ENCODE data around the gene EXOG.

Gene EXOG

DNA sequence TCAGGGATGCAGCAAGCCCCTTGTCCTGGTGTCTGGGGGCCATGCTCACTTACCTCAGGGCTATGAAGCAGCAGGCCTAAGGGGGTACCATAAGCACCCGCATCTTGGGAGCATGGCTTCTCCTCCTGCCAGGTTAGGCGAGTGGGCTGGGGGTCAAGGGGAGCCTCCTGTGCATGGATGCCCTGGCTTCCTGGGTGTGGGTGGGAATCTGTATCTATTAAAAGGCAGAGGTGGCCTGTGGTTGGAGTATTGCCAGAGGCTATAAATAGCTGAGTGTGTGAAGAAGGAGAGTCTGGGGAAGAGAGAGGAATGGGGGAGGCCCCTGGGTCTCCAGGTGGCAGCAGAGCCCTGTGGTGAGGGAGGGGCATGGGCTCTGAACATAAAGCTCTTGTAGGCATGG, 22.9 kb upstream of the EXOG start:
- no peak for DNase-seq

DNA sequence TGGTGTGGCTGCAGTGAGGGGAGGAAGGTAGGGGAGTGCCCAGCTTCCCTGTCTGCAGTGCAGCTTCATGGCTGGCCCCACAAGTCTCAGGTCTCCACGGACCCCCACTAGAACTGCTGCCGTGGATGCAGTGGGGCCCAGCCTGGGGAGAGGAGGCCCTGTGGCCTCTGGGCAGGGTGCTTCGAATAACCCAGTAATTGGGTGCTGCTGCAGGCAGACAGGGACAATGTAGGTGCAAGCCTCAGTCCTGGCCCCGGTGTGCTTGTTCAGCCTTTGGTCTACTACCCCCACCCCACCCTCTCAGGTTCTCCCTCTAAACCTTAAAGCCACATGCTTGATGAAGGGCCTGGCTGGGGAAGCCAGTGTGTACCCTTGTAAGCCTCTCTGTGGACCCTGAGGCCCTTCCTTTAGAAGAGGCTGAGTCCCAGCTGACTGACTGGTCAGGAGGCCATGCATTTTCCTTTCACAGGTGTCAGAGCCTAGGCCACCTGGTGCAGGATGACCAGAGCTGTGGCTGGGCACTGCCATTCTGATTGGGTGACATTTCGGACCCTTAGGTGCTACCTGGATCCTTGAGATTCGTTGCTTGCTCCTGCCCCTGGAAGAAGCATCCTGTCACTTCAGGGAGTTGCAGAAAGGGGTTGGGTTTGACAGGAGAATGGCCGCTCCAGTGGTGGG, 21.1 kb upstream of the EXOG start:
- no peak for DNase-seq

DNA sequence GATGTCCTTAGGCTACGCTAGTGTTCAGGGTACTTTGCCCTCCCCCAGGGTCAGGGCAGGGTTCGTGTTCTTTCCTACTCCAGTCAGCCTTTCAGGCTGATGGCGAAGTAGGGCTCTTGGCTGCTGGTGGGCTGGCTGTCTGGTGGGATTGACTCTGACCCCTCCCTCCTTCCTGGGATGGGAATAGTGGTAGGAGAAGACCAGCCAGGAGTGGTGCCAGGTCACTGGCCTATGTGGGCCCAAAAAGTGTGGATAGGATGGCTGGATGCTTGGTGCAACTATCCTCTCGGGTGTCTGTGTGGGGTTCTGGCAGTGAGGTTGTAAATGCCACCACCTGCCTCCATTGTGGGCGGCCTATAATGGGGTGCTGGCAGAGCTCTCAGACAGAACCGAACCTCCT, 20.4 kb upstream of the EXOG start:
- no peak for DNase-seq

DNA sequence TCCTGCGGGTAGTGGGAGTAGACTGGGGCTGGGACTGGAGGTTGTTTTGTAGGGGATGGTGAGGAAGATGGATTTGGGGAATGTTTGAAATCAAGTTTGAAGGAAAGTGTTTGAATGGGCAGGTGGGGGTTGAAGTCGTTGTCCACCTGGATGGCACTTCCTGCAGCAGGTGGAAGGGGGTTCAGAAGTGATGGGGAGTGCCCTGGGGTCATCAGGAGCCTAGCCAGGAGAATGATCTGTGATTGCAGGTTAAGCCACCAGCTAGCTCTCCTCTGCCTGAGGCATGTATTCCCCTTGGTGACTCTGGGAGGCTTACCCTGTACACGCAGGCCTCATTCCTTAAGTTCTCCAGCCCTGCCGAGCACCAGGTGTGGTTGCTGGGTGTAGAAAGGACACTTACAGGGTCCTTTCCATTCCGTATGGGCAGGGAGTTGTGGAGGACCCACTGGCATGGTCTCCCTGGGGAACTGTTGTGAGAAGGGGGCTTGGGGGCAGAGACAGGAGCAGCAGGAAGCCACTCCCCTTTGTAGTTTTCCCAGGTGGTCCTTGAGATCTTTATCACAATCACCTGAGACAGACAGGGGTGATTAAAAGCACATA, 19.9 kb upstream of the EXOG start:
- DNase-seq = no peak

DNA sequence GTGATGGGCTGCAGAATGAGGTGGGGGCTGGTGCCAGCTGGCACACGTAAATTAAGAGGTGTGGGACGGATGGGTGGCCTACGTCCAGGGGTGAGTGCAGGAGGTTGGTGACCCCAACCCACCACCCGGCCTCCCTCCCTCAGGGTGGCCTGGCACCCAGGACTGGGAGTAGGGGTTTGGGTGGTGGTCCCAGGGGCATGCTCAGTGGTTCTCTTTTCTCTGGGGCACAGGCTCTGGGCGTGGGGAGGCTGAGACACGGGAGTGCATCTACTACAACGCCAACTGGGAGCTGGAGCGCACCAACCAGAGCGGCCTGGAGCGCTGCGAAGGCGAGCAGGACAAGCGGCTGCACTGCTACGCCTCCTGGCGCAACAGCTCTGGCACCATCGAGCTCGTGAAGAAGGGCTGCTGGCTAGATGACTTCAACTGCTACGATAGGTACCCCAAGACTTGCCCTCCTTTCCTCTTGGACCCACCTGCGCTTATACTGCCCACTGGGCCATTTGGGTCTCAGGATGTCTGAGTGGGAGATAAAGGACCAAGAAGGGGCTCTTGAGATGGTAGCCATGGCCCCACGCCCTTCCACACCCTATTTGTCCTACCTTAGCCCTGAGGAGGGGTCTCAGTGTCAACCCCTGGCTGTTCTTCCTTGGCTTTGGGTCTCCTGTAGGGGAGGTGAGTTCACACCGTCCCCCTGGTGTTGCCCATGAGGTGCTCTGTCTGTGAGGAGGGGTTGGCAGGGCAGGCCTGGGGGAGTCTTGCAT, 18.9 kb upstream of the EXOG start:
- DNase-seq = no peak

DNA sequence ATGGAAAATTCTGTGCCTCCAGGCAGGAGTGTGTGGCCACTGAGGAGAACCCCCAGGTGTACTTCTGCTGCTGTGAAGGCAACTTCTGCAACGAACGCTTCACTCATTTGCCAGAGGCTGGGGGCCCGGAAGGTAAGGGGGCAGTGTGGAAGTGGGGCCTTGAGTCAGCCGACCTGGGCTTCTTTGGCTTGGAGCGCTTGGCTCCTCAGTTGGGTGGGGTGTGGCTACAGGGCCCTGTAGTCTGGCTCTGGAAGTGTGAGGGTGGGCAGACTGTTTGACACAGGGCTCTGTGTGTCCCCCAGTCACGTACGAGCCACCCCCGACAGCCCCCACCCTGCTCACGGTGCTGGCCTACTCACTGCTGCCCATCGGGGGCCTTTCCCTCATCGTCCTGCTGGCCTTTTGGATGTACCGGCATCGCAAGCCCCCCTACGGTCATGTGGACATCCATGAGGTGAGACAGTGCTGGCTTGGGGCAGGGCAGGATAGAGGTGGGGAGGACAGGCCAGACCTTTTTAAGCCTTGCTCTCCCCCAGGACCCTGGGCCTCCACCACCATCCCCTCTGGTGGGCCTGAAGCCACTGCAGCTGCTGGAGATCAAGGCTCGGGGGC, 18.2 kb upstream of the EXOG start:
- no peak for DNase-seq

DNA sequence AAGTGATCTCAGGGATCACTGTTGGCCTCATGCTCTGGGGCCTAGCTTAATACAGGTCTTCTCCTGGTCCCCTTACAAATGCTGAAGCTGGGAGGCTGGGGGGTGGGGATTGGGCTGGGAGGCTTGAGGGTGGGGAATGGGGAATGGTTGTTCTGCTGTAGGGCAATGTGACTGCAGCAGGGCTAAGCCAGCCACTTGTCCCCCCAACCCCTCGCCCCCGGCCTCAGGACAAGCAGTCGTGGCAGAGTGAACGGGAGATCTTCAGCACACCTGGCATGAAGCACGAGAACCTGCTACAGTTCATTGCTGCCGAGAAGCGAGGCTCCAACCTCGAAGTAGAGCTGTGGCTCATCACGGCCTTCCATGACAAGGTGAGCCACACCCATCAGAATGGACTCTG, 17.2 kb upstream of the EXOG start:
- no peak for DNase-seq

DNA sequence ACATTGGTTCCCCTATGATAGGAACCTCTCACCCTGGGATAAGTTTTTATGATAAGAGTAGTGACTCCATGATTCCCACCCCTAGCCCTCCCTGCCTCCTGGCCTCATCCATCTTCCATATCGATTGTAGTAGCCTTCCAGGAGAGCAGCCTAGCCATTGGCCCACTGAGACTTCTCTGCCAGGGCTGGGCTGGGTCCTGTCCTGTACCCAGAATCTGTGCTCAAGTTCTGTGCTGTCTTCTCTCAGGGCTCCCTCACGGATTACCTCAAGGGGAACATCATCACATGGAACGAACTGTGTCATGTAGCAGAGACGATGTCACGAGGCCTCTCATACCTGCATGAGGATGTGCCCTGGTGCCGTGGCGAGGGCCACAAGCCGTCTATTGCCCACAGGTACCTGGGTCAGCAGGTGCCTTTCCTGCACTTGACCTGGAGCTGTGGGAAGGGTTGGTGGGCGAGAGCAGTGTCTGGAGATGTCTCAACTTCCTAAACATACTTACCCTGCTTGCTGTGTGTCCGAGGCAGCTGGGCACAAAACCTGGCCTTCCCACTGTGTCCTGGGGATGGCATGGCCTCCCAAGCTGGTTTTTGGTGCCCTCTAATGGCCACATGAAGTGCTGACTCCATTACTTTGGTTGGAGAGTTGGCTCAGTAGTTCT, 16.6 kb upstream of the EXOG start:
- DNase-seq = peak; percentile 23 to 48

DNA sequence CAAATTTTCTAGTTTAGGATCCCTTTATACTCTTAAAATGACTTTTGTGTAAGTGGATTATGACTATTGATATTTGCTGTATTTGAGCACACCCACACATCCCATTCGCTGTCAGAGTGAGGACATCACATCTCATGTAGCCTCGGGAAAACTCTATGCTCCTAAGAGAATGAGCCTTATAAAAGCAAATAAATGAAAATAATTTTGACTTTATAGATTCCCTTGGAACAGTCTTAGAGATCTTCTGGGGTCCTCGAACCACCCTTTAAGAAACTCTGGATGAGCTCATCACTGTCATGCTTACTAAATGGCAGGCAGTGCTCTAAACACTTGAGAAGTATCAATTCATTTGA, 16.1 kb upstream of the EXOG start:
- no peak for DNase-seq

DNA sequence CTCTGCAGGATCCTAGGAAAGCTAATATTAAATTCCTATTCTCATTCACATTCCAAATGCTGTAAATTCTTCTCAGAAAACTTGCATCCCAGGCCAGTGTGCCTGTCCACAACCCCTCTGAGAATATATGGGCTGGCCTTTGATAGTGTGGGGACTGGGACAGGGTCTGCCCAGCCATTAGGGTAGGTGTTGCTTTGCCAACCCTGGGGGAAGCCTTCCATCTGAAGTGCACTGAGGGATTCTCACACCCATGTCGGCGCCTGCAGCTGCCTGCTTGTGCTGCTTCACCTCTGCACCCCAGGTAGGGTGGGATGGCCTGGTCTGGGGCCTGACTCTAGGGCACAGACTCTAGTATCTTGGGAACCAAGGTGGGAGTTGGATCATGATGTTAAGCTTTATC, 15.2 kb upstream of the EXOG start:
- DNase-seq = no peak

DNA sequence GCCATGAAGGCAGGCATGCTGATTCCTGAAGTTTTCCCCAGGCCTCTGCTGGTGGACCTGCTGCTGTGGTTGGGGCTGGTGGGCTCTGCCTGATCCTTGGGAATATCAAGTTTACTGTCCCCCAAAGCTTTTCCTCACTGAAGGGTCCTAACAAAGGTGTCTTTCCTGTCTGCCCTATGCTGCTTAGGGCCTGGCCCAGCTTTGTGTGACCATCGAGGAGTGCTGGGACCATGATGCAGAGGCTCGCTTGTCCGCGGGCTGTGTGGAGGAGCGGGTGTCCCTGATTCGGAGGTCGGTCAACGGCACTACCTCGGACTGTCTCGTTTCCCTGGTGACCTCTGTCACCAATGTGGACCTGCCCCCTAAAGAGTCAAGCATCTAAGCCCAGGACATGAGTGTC, 13.2 kb upstream of the EXOG start:
- no peak for DNase-seq

DNA sequence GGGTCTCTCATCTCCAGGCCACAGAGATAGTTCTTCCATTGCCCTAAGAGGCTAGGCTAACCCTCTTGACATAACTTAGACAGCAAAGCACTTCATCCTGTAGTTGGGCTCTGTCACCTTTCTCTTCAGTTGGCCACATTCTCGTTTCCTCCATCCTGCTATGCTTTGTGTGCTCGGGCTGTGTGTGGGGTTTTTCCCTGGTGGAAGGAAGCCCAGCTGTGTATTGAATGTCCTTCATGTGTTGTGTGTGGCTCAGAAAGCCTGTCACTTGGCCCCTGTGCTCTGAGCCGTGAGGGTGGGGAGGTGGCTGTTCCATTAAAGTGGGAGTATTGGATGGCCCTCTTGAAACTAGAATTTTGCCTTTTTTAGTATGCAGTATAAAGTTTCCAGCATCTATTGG, 8.8 kb upstream of the EXOG start:
- DNase-seq = no peak

DNA sequence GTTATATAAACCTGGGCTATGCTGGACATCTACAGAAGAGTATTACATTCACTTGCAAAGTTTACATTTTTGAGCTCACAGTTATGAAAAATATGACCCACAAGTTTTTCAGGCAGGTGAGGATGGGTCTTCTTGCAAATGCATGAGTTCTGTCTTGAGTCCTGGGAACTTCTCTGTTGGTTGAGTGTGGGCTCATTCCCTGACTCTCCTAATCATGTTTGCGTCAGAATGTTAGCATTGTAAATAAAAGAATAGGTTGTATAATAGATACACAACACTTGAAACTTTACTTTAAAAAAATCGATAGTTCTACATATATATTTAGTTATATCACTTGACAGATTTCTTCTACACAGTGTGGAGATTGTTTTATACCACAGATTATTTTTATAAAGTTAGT, 7.2 kb upstream of the EXOG start:
- no peak for DNase-seq

DNA sequence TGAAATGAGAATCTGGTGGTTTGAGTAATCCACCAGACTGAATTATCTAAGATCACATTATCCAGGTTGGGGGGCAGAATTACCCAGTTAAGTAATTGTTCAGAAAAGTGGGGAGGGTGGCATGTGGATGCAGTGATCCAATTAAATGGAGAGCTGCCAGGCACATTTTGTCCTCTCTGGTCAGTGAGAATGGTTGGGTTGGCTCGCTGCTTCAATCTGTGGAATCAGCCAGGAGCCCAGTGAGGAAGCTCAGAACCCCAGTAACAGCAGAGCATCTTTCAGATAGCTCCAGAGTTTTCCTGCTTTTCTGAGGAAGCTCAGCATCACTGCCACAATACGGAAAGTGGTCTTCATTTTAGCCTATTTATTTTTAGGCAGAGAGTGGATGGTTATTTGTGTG, 6.4 kb upstream of the EXOG start:
- no peak for DNase-seq

DNA sequence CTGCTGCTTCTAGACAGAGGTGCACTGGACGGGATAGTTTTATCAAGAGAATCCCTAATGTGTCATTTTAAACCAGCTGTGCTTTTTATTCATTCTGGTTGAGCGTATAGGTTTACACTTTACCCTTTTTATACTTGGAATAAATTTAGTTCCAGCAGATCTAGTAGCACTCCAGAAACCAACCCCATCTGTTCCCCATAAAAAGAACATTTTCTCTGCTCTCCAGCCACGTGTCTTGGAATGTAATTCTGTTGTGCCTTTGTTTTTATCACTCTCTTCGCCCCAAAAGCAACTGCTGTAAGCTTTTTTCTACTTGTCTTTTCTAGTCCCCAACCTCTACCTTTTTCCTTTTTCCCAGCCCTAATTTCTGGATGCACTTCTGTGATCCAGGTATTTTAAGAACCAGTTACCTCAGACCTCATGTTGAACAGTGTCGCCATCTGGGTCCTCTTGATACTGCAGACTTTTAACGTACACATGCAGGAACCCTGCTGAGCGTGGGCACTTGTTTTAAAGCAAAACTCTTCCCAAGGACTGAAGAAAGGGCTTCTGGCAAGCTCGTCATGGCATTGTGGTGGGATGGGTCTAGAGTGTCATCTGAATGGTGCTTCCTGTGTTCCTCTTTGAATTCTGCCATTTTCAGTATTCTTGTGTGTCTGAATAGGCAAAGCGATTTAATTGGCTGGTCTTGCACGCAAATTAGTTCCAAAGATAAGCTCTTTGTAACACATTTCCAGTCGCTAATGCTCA, 5.7 kb upstream of the EXOG start:
- DNase-seq = no peak

DNA sequence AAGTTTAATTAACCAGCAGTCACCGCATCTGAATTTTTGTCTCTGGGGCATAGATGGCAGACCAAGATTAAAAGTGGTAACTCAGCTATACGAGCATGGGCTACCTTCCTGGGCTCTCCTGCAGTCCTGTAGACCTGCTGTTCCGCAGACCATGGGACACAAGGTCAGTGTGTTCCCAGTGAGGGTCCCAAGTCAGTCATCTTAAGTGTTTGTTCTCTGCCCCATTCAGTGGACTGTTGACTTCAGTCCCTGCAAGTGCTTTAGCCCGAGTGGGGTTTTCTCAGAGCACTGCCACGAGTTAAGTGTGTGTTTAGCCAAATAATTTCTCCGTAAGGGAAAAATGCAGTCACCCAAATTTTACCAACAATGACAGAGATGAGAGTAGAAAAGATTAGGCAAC, 4.9 kb upstream of the EXOG start:
- DNase-seq = no peak

DNA sequence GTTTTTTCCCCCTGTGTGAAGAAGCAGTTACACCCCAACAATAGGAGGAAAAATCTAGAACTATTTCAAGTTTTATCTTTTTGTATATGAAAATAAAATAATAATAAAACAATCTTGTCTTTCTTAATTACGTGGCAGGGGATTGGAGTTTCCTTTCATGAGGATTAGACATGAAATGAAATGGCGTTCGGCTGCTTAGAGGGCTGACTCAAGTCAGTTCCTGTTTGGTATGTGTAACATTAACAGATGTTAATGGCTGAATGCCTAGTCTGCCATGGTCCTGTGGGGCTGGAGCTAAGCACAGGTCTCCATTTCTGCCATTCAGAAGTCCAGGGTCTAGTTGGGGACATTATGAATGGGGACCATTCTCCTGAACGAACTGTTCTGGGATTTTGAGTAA, 3.1 kb upstream of the EXOG start:
- DNase-seq = no peak

DNA sequence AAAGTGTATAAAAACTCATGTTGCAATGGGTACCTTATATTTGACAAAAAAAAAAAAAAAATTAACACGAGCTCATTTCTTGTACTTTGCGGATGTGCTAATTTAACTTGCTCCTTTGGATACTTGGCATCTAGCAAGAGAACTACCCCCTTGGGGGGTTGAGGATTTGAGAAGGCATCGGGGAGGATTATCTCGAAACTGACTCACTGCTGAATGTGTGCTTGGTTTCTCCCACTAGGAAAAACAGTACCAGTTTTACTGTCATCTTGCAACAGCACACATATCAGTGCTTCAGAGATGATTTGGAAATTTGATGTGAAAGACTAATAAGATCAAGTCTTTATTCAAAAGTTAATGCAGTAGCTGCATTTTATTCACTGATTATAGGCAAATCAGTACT, 891 bp downstream of the EXOG start:
- no peak for DNase-seq

DNA sequence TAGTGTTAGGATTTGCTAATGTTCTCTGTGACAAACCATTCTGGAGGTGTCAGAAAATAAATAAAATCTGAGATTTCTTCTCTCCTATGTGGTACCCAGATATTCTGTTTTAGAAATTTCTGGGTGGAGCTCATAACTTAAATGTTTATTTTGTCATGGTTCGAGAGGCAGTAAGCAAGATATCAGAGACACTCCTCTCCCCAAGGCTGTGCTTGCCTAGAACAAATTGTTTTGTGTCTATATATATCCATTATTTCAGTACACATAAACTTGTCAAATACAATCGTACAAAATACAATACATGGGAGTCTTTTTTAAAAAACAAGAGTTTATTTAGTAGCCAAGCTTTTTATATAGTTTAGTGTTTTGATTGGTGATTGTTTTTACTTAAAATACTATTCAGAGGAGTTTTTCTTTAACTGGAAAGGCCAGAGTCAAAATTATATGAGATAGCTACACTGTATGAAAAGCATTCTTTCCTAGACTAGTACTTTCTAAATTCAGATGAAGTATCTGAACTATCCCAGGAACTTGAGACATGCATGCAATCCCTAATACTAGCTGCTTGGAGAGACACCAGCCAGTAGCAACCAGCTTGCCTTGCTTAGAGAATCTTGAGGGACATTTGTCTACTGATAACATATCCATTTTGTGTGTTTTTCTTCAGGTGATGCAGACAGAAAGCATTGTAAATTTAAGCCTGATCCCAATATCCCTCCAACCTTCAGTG, 4.7 kb downstream of the EXOG start:
- DNase-seq = no peak

DNA sequence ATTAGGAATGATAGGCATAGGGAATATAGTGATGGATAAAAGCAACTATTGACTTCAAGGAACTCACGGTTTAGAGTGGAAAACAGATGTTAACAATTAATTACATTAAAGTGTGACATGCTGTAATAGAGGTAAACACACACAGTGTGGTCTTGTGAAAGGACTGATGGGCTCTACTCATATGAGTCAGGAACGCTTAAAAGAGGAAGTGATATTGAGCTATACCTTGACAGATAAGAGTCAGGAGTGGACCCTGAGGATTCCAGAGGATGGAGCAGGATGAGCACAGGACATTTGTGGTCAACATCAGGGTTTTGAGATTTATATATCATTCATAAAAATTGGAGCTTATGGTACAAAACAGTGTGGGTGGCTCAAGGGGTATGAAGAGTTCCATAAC, 11.0 kb downstream of the EXOG start:
- DNase-seq = no peak

DNA sequence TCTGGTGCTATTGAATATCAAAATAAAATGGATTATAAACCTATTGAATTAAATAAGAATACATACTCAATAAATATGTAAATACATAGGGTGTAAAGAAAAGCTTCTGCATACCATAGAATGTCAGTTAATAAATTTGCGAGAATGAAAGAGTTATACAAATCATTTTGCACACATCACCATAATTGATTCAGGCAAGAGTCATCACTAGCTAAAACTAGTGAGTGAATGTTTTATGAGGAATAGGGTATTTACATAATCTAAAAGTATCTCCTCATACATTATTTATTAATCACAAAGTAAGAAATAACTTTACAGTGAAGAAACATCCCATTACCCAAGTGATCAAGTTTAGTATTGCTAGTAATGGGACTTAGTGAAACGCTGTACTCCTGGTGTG, 13.6 kb downstream of the EXOG start:
- no peak for DNase-seq

DNA sequence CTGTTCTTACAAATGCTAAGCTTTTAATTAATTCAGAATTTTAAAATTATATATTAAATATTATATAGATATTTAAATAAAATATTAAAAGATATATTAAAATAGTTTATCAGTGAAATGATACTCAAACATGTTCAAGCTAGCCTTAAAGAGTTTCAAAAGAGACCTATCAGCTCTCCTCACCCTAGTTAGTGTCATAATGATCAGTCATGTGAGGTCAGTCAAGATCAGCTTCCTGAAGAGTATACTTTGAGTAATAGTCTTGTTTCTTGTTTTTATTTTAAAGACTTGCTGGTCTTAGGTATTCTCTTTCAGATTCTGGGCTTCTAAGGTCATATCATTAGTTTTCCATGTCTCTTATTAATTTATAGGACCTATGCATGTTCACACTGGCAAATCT, 14.5 kb downstream of the EXOG start:
- DNase-seq = no peak
